Measurements from ENCODE around the gene FBLN2.

FBLN2 gene

DNA sequence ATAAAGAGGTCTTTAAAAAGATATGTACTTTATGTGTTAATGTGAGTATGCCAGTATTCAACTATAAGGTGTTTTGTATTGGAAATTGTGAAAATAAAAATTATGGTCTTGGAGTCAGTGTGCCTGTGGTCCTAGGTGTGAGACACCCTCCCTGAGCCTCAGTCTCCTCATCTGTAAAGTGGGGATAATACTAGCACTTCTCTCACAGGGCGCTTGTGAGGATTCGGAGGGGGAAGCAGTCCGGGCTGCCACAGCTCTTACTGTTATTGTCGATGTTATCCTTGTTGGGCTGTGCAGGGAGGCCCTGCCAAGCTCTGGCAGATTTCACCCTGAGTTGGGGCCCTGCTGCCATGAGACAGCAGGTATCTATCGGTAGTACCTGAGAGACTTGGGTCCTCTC, 26.7 kb upstream of the FBLN2 start:
- no peaks in the 10 kb centered on the region for H3K79me2 ChIP-seq (ENCODE audit: low read length)
- H3K4me2 ChIP-seq (ENCODE audit: low read length), result no peak overlapping the region
- TF ChIP-seq, protein P1, sequence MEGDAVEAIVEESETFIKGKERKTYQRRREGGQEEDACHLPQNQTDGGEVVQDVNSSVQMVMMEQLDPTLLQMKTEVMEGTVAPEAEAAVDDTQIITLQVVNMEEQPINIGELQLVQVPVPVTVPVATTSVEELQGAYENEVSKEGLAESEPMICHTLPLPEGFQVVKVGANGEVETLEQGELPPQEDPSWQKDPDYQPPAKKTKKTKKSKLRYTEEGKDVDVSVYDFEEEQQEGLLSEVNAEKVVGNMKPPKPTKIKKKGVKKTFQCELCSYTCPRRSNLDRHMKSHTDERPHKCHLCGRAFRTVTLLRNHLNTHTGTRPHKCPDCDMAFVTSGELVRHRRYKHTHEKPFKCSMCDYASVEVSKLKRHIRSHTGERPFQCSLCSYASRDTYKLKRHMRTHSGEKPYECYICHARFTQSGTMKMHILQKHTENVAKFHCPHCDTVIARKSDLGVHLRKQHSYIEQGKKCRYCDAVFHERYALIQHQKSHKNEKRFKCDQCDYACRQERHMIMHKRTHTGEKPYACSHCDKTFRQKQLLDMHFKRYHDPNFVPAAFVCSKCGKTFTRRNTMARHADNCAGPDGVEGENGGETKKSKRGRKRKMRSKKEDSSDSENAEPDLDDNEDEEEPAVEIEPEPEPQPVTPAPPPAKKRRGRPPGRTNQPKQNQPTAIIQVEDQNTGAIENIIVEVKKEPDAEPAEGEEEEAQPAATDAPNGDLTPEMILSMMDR (IDR thresholded peaks at IDR 0.05; ENCODE audit: low read depth, low read length), result no peak
- TF ChIP-seq EZH2phosphoT487 (IDR thresholded peaks at IDR 0.05; ENCODE audit: low read depth), result no peak
- no peak overlapping the region for H3K9ac ChIP-seq (ENCODE audit: low read length)
- no peaks in the 10 kb centered on the region for H4K20me1 ChIP-seq (ENCODE audit: insufficient read depth, low read length)
- H2AFZ ChIP-seq (ENCODE audit: low read depth, low read length), result no peak overlapping the region
- H3K4me1 ChIP-seq (ENCODE audit: low read length), result no peaks in the 10 kb centered on the region
- H3K4me3 ChIP-seq (ENCODE audit: low read length), result no peak overlapping the region
- H3K27me3 ChIP-seq (ENCODE audit: low read depth, low read length), result peaks cover 22% of the 10 kb centered on the region
- H3K27ac ChIP-seq (ENCODE audit: low read length), result no peak overlapping the region
- no peaks in the 10 kb centered on the region for H3K9me3 ChIP-seq (ENCODE audit: insufficient read depth, low read length)
- H3K36me3 ChIP-seq (replicated peaks; ENCODE audit: low read depth, low read length), result no peaks in the 10 kb centered on the region

DNA sequence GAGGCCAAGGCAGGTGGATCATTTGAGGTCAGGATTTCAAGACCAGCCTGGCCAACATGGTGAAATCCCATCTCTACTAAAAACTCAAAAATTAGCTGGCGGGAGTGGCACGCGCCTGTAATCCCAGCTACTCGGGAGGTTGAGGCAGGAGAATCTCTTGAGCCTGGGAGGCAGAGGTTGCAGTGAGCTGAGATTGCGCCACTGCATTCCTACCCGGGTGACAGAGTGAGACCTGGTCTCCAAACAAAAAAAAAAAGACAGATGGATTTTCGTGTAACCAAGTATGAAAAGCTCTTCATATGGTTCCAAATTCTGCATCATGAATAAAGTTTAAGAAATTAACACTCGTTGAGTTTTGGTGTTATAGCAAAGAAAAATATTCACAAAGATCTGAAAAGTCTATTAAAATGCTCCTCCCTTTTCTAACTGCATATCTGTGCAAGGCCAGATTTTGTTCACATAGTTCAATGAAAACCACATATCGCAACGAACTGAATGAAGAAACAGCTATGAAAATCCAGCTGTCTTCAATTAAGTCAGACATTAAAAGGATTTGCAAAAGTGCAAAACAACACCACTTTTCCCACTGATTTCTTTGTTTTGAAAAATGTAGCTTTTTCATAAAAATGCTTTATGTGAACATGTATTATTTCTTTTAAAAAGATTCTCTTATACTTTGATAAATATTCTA, 23.8 kb upstream of the FBLN2 start:
- Histone ChIP-seq H3K27ac (ENCODE audit: low read length) (no peak overlapping the region), H3K27me3 (ENCODE audit: low read depth, low read length) (peaks cover 44% of the 10 kb centered on the region), H3K36me3 (replicated peaks; ENCODE audit: low read depth, low read length) (no peaks in the 10 kb centered on the region), H3K79me2 (ENCODE audit: low read length) (no peaks in the 10 kb centered on the region), H4K20me1 (ENCODE audit: insufficient read depth, low read length) (no peaks in the 10 kb centered on the region), H3K4me3 (ENCODE audit: low read length) (no peak overlapping the region), H3K4me1 (ENCODE audit: low read length) (no peaks in the 10 kb centered on the region), H3K4me2 (ENCODE audit: low read length) (no peak overlapping the region), H3K9ac (ENCODE audit: low read length) (no peak overlapping the region), H2AFZ (ENCODE audit: low read depth, low read length) (no peak overlapping the region), H3K9me3 (ENCODE audit: insufficient read depth, low read length) (no peaks in the 10 kb centered on the region)
- TF ChIP-seq, protein P1 (IDR thresholded peaks at IDR 0.05; ENCODE audit: low read depth, low read length), result no peak
- no peak for TF ChIP-seq EZH2phosphoT487 (IDR thresholded peaks at IDR 0.05; ENCODE audit: low read depth)

DNA sequence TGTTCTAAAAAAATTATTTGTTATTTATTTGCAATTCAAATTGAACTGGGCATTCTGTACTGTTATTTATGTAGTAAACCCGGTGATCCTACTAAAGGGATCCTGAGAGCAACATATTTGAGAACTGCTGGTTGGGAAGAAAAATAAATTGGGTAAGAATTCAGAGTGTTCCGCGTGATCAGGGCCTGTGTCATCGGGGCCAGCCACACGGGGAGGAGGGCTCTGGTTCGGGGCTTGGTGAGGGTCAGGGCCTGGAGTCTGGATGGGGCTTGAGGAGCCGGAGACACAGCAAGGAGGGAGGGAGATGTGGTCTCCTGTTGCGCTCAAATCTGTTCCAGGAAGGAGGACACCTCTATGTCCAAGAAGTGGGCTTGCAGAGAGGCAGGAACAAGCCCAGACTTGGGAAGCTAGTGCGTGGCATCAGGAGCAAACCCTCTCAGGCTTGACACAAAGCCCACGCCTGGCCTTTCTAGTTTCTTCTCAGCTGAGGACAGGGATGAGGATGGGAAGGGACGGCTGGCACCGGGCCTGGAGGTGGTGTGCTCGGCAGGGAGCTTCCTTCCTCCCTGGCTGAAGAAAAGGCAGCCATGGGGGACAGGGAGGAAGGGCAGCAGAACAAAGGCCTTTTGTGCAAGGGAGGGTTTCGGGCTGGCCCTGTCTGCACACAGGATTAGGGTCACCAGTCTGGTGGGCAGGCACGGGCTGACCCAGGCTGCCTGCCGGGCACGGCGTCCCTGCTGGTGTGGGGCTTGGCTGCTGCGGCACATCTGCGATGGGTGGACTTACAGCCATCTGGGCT, 22.9 kb upstream of the FBLN2 start:
- TF ChIP-seq EZH2phosphoT487 (IDR thresholded peaks at IDR 0.05; ENCODE audit: low read depth), result no peak
- TF ChIP-seq, protein P1 (IDR thresholded peaks at IDR 0.05; ENCODE audit: low read depth, low read length), result no peak
- Histone ChIP-seq H3K4me1 (ENCODE audit: low read length) (no peaks in the 10 kb centered on the region), H2AFZ (ENCODE audit: low read depth, low read length) (no peak overlapping the region), H3K27ac (ENCODE audit: low read length) (no peak overlapping the region), H3K9ac (ENCODE audit: low read length) (no peak overlapping the region), H3K27me3 (ENCODE audit: low read depth, low read length) (peaks cover 53% of the 10 kb centered on the region), H4K20me1 (ENCODE audit: insufficient read depth, low read length) (no peaks in the 10 kb centered on the region), H3K36me3 (replicated peaks; ENCODE audit: low read depth, low read length) (no peaks in the 10 kb centered on the region), H3K9me3 (ENCODE audit: insufficient read depth, low read length) (no peaks in the 10 kb centered on the region), H3K79me2 (ENCODE audit: low read length) (no peaks in the 10 kb centered on the region), H3K4me3 (ENCODE audit: low read length) (no peak overlapping the region), H3K4me2 (ENCODE audit: low read length) (no peak overlapping the region)

DNA sequence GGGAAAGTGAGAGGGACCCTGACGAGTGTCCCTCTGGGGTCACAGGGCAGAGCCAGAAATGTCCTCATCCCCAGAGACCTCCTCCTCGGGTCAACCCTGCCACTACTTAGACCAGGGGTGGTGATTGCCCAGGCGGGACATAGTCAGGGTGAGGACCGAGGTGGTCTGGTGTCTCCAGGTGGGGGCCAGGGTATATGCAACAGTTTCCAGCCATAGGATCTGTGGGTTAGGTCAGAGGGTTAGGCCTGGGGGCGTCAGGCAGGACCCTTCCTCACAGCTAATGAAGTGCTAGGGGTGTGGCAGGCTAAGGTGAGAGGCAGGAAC, 22.3 kb upstream of the FBLN2 start:
- no peak for TF ChIP-seq EZH2phosphoT487 (IDR thresholded peaks at IDR 0.05; ENCODE audit: low read depth)
- TF ChIP-seq, protein P1 (IDR thresholded peaks at IDR 0.05; ENCODE audit: low read depth, low read length), result no peak
- H3K27ac ChIP-seq (ENCODE audit: low read length), result no peak overlapping the region
- no peak overlapping the region for H3K4me2 ChIP-seq (ENCODE audit: low read length)
- H3K9ac ChIP-seq (ENCODE audit: low read length), result no peak overlapping the region
- H2AFZ ChIP-seq (ENCODE audit: low read depth, low read length), result no peak overlapping the region
- no peaks in the 10 kb centered on the region for H3K36me3 ChIP-seq (replicated peaks; ENCODE audit: low read depth, low read length)
- H3K4me1 ChIP-seq (ENCODE audit: low read length), result no peaks in the 10 kb centered on the region
- H4K20me1 ChIP-seq (ENCODE audit: insufficient read depth, low read length), result no peaks in the 10 kb centered on the region
- no peak overlapping the region for H3K4me3 ChIP-seq (ENCODE audit: low read length)
- H3K27me3 ChIP-seq (ENCODE audit: low read depth, low read length), result peaks cover 53% of the 10 kb centered on the region
- H3K79me2 ChIP-seq (ENCODE audit: low read length), result no peaks in the 10 kb centered on the region
- no peaks in the 10 kb centered on the region for H3K9me3 ChIP-seq (ENCODE audit: insufficient read depth, low read length)
